H1 (cell line): ENCODE data around the gene COPS6. TPM values are rescaled to one million over a fixed set of nuclear protein-coding genes. Genes with fewer than 3 reads are reported as not detected.

Experiments used
- CTCF ChIA-PET: fragments of 300-600 bp; sonication (Branson Sonifier 250); formaldehyde crosslinking; loops from one replicate; lab custom pipeline; 2021; ENCODE audit not compliant: partially characterized antibody; lab: Charles Lee
- POLR2A ChIA-PET: fragments of 300-600 bp; sonication (Branson Sonifier 250); formaldehyde crosslinking; loops from one replicate; lab custom pipeline; 2021; ENCODE audit warnings: inconsistent platforms; ENCODE audit not compliant: partially characterized antibody; lab: Charles Lee
- DNase-seq, 2 experiments: peaks; one replicate each; pipeline versions ENCODE4 v3.0.0 to v3.0.0-alpha.2; 2010 to 2022; ENCODE audit warnings: low spot score in 2 of 2, low read depth in 1 of 2, mixed read lengths in 1 of 2
- FAIRE-seq: peaks from 2 replicates; lab custom pipeline; 2011; peaks lifted over from hg19 to GRCh38; lab: Jason Lieb, UNC
- H2AFZ ChIP-seq: 2 replicates; pipeline ENCODE4 v1.8.1; 2012; ENCODE audit warnings: low read length, inconsistent platforms
- H2AK5ac ChIP-seq: 2 replicates; pipeline ENCODE4 v1.6.1; 2013; ENCODE audit warnings: low read depth, low read length
- H2BK120ac ChIP-seq: replicated peaks from 2 replicates; pipeline ENCODE3; 2013; ENCODE audit warnings: low read depth, low read length, inconsistent platforms
- H2BK12ac ChIP-seq: 2 replicates; pipeline ENCODE4 v1.6.1; 2013; ENCODE audit warnings: low read depth, low read length
- H2BK15ac ChIP-seq: 2 replicates; pipeline ENCODE4 v1.6.1; 2013; ENCODE audit warnings: low read length
- H2BK20ac ChIP-seq: 2 replicates; pipeline ENCODE4 v1.6.1; 2013; ENCODE audit warnings: low read length
- H2BK5ac ChIP-seq: 2 replicates; pipeline ENCODE4 v1.6.1; 2013; ENCODE audit warnings: low read depth, low read length
- H3K14ac ChIP-seq: 2 replicates; pipeline ENCODE4 v1.6.1; 2013; ENCODE audit warnings: inconsistent platforms; ENCODE audit not compliant: insufficient read length
- H3K18ac ChIP-seq: 2 replicates; pipeline ENCODE4 v1.6.1; 2013; ENCODE audit warnings: low read length; ENCODE audit errors: extremely low read depth
- H3K23ac ChIP-seq: 2 replicates; pipeline ENCODE4 v1.6.1; 2013; ENCODE audit warnings: inconsistent platforms; ENCODE audit not compliant: insufficient read length
- H3K23me2 ChIP-seq: 2 replicates; pipeline ENCODE4 v1.6.1; 2013; ENCODE audit warnings: low read depth, low read length
- H3K27ac ChIP-seq: 2 replicates; pipeline ENCODE4 v1.6.1; 2011; ENCODE audit warnings: low read depth, low read length, inconsistent platforms
- H3K27me3 ChIP-seq, 4 experiments: replicated peaks in 1 of 4; 1 replicate in 1 of 4; 2 replicates in 3 of 4; pipeline versions ENCODE4 v1.6.1 to v1.8.1; 2011 to 2013; ENCODE audit warnings: low read length in 3 of 4, mild to moderate bottlenecking in 3 of 4, inconsistent platforms in 2 of 4, mixed read lengths in 2 of 4, moderate library complexity in 1 of 4; ENCODE audit not compliant: control insufficient read depth in 3 of 4, insufficient read depth in 3 of 4; ENCODE audit errors: extremely low read depth in 1 of 4
- H3K36me3 ChIP-seq, 4 experiments: 2 replicates each; pipeline versions ENCODE4 v1.6.1 to v1.8.1; 2011 to 2013; ENCODE audit warnings: mild to moderate bottlenecking in 4 of 4, low read length in 3 of 4, moderate library complexity in 2 of 4, control low read depth in 1 of 4, inconsistent platforms in 1 of 4; ENCODE audit not compliant: insufficient read depth in 4 of 4, control insufficient read depth in 2 of 4
- H3K4ac ChIP-seq: replicated peaks from 2 replicates; pipeline ENCODE3; 2013; ENCODE audit warnings: low read length, low read depth, mixed read lengths, inconsistent platforms; ENCODE audit not compliant: insufficient read length
- H3K4me1 ChIP-seq, 4 experiments: replicated peaks in 1 of 4; 1 replicate in 1 of 4; 2 replicates in 3 of 4; pipeline versions ENCODE4 v1.6.1 to v1.8.1; 2011 to 2013; ENCODE audit warnings: low read length in 3 of 4, inconsistent platforms in 2 of 4, mixed read lengths in 1 of 4; ENCODE audit not compliant: insufficient read depth in 4 of 4, control insufficient read depth in 3 of 4
- H3K4me2 ChIP-seq, 2 experiments: 2 replicates each; pipeline versions ENCODE4 v1.6.1 to v1.8.1; 2011 to 2013; ENCODE audit warnings: low read depth in 2 of 2, low read length in 2 of 2, control low read depth in 1 of 2, inconsistent platforms in 1 of 2, mild to moderate bottlenecking in 1 of 2; ENCODE audit not compliant: insufficient read depth in 1 of 2
- H3K4me3 ChIP-seq, 4 experiments: fragments of 200-600, 300-600 bp in 1 of 4; sonication (generic), shearing (Covaris generic), sonication (Bioruptor Twin) in 1 of 4; 2 replicates each; pipeline versions ENCODE4 v1.5.1 to v1.8.1; 2011 to 2016; ENCODE audit warnings: low read length in 4 of 4, low read depth in 3 of 4, control low read depth in 2 of 4, inconsistent platforms in 2 of 4, mild to moderate bottlenecking in 2 of 4, mixed read lengths in 1 of 4, moderate library complexity in 1 of 4; ENCODE audit not compliant: insufficient read depth in 2 of 4; ENCODE audit errors: extremely low read depth in 1 of 4
- H3K56ac ChIP-seq: replicated peaks from 2 replicates; pipeline ENCODE3; 2013; ENCODE audit warnings: low read depth, mild to moderate bottlenecking, mixed read lengths, low read length, inconsistent platforms; ENCODE audit not compliant: insufficient read length
- H3K79me1 ChIP-seq: 2 replicates; pipeline ENCODE4 v1.6.1; 2013; ENCODE audit warnings: low read depth, low read length, control low read depth
- H3K79me2 ChIP-seq, 2 experiments: 2 replicates each; pipeline versions ENCODE4 v1.6.1 to v1.8.1; 2012 to 2013; ENCODE audit warnings: low read length in 2 of 2, mild to moderate bottlenecking in 2 of 2, inconsistent platforms in 1 of 2; ENCODE audit not compliant: insufficient read depth in 2 of 2, control insufficient read depth in 1 of 2
- H3K9ac ChIP-seq, 4 experiments: replicated peaks in 1 of 4; 1 replicate in 1 of 4; 2 replicates in 3 of 4; pipeline versions ENCODE4 v1.6.1 to v1.8.1; 2011 to 2013; ENCODE audit warnings: low read depth in 3 of 4, low read length in 3 of 4, control low read depth in 2 of 4, mild to moderate bottlenecking in 2 of 4, moderate library complexity in 2 of 4, inconsistent platforms in 1 of 4; ENCODE audit errors: extremely low read depth in 1 of 4
- H3K9me3 ChIP-seq, 2 experiments: 2 replicates each; pipeline versions ENCODE4 v1.6.1 to v1.8.1; 2012 to 2013; ENCODE audit warnings: mild to moderate bottlenecking in 2 of 2, moderate library complexity in 2 of 2, control low read depth in 1 of 2, inconsistent platforms in 1 of 2, low read depth in 1 of 2, low read length in 1 of 2, mixed read lengths in 1 of 2; ENCODE audit not compliant: insufficient read depth in 2 of 2
- H4K20me1 ChIP-seq, 2 experiments: replicated peaks in 1 of 2; 2 replicates each; pipeline versions ENCODE3 to v1.8.1; 2011 to 2013; ENCODE audit warnings: inconsistent platforms in 2 of 2, low read length in 2 of 2, mild to moderate bottlenecking in 1 of 2; ENCODE audit not compliant: insufficient read depth in 2 of 2, control insufficient read depth in 1 of 2
- H4K5ac ChIP-seq: 2 replicates; pipeline ENCODE4 v1.6.1; 2013; ENCODE audit warnings: low read length, low read depth, mixed read lengths, inconsistent platforms; ENCODE audit not compliant: insufficient read length
- H4K8ac ChIP-seq: 2 replicates; pipeline ENCODE4 v1.8.0; 2013; ENCODE audit warnings: mild to moderate bottlenecking, moderate library complexity, low read length, inconsistent platforms; ENCODE audit not compliant: insufficient read depth; ENCODE audit errors: extremely low read depth
- H4K91ac ChIP-seq: replicated peaks from 2 replicates; pipeline ENCODE3; 2013; ENCODE audit warnings: low read length, mixed read lengths, inconsistent platforms; ENCODE audit not compliant: insufficient read length
- GABPA ChIP-seq: IDR thresholded peaks from 2 replicates; pipeline ENCODE4 v1.6.1; 2011; ENCODE audit warnings: mild to moderate bottlenecking, low read length, moderate library complexity, borderline replicate concordance; ENCODE audit not compliant: insufficient read depth
- RAD21 ChIP-seq, 2 experiments: IDR thresholded peaks in 1 of 2; conservative IDR thresholded peaks in 1 of 2; 2 replicates each; pipeline ENCODE4 v1.6.1; 2011; ENCODE audit warnings: low read depth in 2 of 2, low read length in 2 of 2, improper control_type of control experiment in 1 of 2, inconsistent platforms in 1 of 2, mild to moderate bottlenecking in 1 of 2, moderate library complexity in 1 of 2
- WGBS, 2 experiments: shearing (Covaris generic) in 1 of 2; methylation state at CpG; one replicate each; pipeline versions ENCODE4 v1.1.6 to v1.1.7; 2013 to 2015; ENCODE audit warnings: low lambda C conversion rate in 2 of 2, mixed read lengths in 2 of 2, inconsistent platforms in 1 of 2, low coverage in 1 of 2, missing lambda C conversion rate in 1 of 2; ENCODE audit not compliant: insufficient replicate concordance in 2 of 2, insufficient coverage in 1 of 2, insufficient read length in 1 of 2; ENCODE audit errors: extremely low coverage in 1 of 2, missing lambda C conversion rate in 1 of 2; 5-methylcytosine and 5-hydroxymethylcytosine counted together
- polyA plus RNA-seq, 7 experiments: library from polyadenylated mRNA; depleted of rRNA in 3 of 7; stranded (reverse) in 5 of 7; unstranded in 2 of 7; fragments of >200 nt in 5 of 7; fragments of 200-250 nt in 2 of 7; gene quantifications; 1 replicate in 5 of 7; 2 replicates in 1 of 7; 4 replicates in 1 of 7; pipeline versions ENCODE4 v1.2.1 to v1.2.3, GENCODE V29; 2011 to 2013; ENCODE audit warnings: missing spikeins in 2 of 7, mixed read lengths in 2 of 7
- total RNA-seq: library from RNA; stranded (reverse); fragmentation: NEBNext Ultra II Directional; extraction: Animal tissue kit (Norgen Biotek cat#: 25700); gene quantifications from 2 replicates; pipeline ENCODE4 v1.2.1, GENCODE V29; 2021
- TF ChIP-seq, protein P1 (sequence below), 3 experiments: IDR thresholded peaks; 1 replicate in 2 of 3; 2 replicates in 1 of 3; pipeline versions ENCODE4 v1.5.1 to v1.6.1; 2011; ENCODE audit warnings: low read length in 3 of 3, mild to moderate bottlenecking in 3 of 3, inconsistent platforms in 2 of 3, low read depth in 1 of 3, moderate library complexity in 1 of 3; ENCODE audit not compliant: insufficient read depth in 1 of 3; ENCODE audit errors: control extremely low read depth in 1 of 3

The COPS6 gene
- total and polyA plus RNA-seq, 2 of the 8 experiments (the other 6 are each of a cell fraction or from before 2014, with no cell fraction given), result 127 to 225 TPM

GRCh38 chr7:100066953-100067352, 21.8 kb upstream of the COPS6 start:
- Histone ChIP-seq H3K4ac (no peak overlapping the region), H3K4me2 (no peak overlapping the region), H3K14ac (no peak overlapping the region), H3K79me2 (no peaks in the 10 kb centered on the region; a peak in 1 of 4 replicates), H4K5ac (no peak overlapping the region), H2BK5ac (no peak overlapping the region), H3K23me2 (no peaks in the 10 kb centered on the region), H3K9ac (no peak overlapping the region), H3K4me1 (no peaks in the 10 kb centered on the region), H2BK20ac (no peak overlapping the region), H2BK120ac (no peak overlapping the region), H4K20me1 (no peaks in the 10 kb centered on the region), H2BK12ac (no peak overlapping the region), H4K8ac (no peak overlapping the region), H3K79me1 (no peaks in the 10 kb centered on the region; the same call in 1 of the 2 replicates), H3K27me3 (no peaks in the 10 kb centered on the region), H3K27ac (no peak overlapping the region), H2AFZ (no peak overlapping the region), H3K56ac (no peak overlapping the region), H4K91ac (no peak overlapping the region), H3K18ac (no peak overlapping the region), H3K4me3 (no peak overlapping the region), H2AK5ac (no peak overlapping the region), H3K23ac (no peak overlapping the region), H3K9me3 (peaks cover 29 to 30% of the 10 kb centered on the region in 2 experiments), H3K36me3 (peaks cover 29 to 62% (median 49%) of the 10 kb centered on the region in 4 experiments), H2BK15ac (no peak overlapping the region)
- 89% methylated on average over 7 of the region's 7 CpGs; no CpG with 5 or more reads in 1 of the 2 experiments for WGBS, 2 experiments
- TF ChIP-seq, protein P1, sequence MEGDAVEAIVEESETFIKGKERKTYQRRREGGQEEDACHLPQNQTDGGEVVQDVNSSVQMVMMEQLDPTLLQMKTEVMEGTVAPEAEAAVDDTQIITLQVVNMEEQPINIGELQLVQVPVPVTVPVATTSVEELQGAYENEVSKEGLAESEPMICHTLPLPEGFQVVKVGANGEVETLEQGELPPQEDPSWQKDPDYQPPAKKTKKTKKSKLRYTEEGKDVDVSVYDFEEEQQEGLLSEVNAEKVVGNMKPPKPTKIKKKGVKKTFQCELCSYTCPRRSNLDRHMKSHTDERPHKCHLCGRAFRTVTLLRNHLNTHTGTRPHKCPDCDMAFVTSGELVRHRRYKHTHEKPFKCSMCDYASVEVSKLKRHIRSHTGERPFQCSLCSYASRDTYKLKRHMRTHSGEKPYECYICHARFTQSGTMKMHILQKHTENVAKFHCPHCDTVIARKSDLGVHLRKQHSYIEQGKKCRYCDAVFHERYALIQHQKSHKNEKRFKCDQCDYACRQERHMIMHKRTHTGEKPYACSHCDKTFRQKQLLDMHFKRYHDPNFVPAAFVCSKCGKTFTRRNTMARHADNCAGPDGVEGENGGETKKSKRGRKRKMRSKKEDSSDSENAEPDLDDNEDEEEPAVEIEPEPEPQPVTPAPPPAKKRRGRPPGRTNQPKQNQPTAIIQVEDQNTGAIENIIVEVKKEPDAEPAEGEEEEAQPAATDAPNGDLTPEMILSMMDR (IDR thresholded peaks at IDR 0.05; ENCODE audit: control extremely low read depth in 1 of 3, insufficient read depth in 1 of 3, low read depth in 1 of 3, low read length in 3 of 3), result peak; percentile 0 to 23 (median 4); a peak in 3 of 4 replicates
- peak in 1 of 2 experiments; percentile 22; a peak in 1 of 4 replicates for TF ChIP-seq RAD21 (IDR thresholded peaks at IDR 0.05 in 1 of 2, conservative IDR thresholded peaks at IDR 0.05 in 1 of 2; ENCODE audit: low read depth in 2 of 2, low read length in 2 of 2)
- TF ChIP-seq GABPA, result no peak
- no peak for DNase-seq
- ChIA-PET POLR2A (interaction anchor here (0.7 to 19.6 kb wide), 15 partner anchors 8 to 148 kb away, joined by 3 to 294 read pairs (median 4); partner anchors contain the start of genes COPS6, MCM7, TRIM4 and ZNF3), CTCF (interaction anchor here (0.6 to 1.2 kb wide), 5 partner anchors 9 to 66 kb away, joined by 3 to 5 read pairs (median 3); partner anchors contain the start of gene ZKSCAN1)
- FAIRE-seq, result no peak
